NCI-H226 (cell line): ENCODE data around the gene HSBP1L1.
A peak's percentile ranks its signal among the peaks of the same experiment; 100 is the strongest.

Experiments
- DNase-seq: peaks from one replicate; pipeline ENCODE4 v3.0.0-alpha.2; 2015

The HSBP1L1 gene

GRCh38 chr18:79930020-79930642 is 34.3 kb upstream of the HSBP1L1 start:
- no peak for DNase-seq

GRCh38 chr18:79931475-79931874 is 33.0 kb upstream of the HSBP1L1 start:
- DNase-seq: no peak

- no peak for DNase-seq
Observed at GRCh38 chr18:79932907-79933306, 31.5 kb upstream of the HSBP1L1 start.

- no peak for DNase-seq
Observed at GRCh38 chr18:79933765-79934164, 30.7 kb upstream of the HSBP1L1 start.

GRCh38 chr18:79934311-79935097 is 29.9 kb upstream of the HSBP1L1 start:
- no peak for DNase-seq

- DNase-seq: no peak
Observed at GRCh38 chr18:79935098-79935480, 29.4 kb upstream of the HSBP1L1 start.

- no peak for DNase-seq
Observed at GRCh38 chr18:79935499-79935898, 28.9 kb upstream of the HSBP1L1 start.

- DNase-seq: no peak
Observed at GRCh38 chr18:79935925-79936324, 28.5 kb upstream of the HSBP1L1 start.

GRCh38 chr18:79936641-79937040 is 27.8 kb upstream of the HSBP1L1 start:
- no peak for DNase-seq

- DNase-seq: no peak
Observed at GRCh38 chr18:79937103-79937860, 27.2 kb upstream of the HSBP1L1 start.

- DNase-seq: no peak
Observed at GRCh38 chr18:79938196-79938595, 26.2 kb upstream of the HSBP1L1 start.

- no peak for DNase-seq
Observed at GRCh38 chr18:79939096-79939495, 25.3 kb upstream of the HSBP1L1 start.

- no peak for DNase-seq
Observed at GRCh38 chr18:79940126-79940813, 24.2 kb upstream of the HSBP1L1 start.

- DNase-seq: no peak
Observed at GRCh38 chr18:79940814-79941472, 23.5 kb upstream of the HSBP1L1 start.

- no peak for DNase-seq
Observed at GRCh38 chr18:79941473-79942119, 22.8 kb upstream of the HSBP1L1 start.

GRCh38 chr18:79942211-79942610 is 22.2 kb upstream of the HSBP1L1 start:
- no peak for DNase-seq

GRCh38 chr18:79942786-79943607 is 21.4 kb upstream of the HSBP1L1 start:
- DNase-seq: no peak

GRCh38 chr18:79943608-79944125 is 20.8 kb upstream of the HSBP1L1 start:
- DNase-seq: no peak

- DNase-seq: peak; percentile 38
Observed at GRCh38 chr18:79944126-79944731, 20.2 kb upstream of the HSBP1L1 start.

GRCh38 chr18:79944746-79945117 is 19.7 kb upstream of the HSBP1L1 start:
- DNase-seq: no peak
